Uterus (tissue), 2 donors: ENCODE measurements around the gene CRADD.

ENCODE experiments used
- POLR2A ChIP-seq, 2 donors: fragments of 450-650 bp; IDR thresholded peaks; one replicate each; pipeline ENCODE4 v1.6.1; 2016; ENCODE audit warnings: antibody characterized with exemption in 2 of 2, mild to moderate bottlenecking in 1 of 2, moderate library complexity in 1 of 2
- TF ChIP-seq, protein P1 (sequence below), 4 experiments: fragments of 200-600 bp in 2 of 4; fragments of 450-650 bp in 2 of 4; sonication (generic) in 2 of 4; IDR thresholded peaks; one replicate each; pipeline ENCODE4 v1.5.1; 2016 to 2019; ENCODE audit warnings: antibody characterized with exemption in 4 of 4, mild to moderate bottlenecking in 2 of 4, moderate library complexity in 1 of 4

DNA sequence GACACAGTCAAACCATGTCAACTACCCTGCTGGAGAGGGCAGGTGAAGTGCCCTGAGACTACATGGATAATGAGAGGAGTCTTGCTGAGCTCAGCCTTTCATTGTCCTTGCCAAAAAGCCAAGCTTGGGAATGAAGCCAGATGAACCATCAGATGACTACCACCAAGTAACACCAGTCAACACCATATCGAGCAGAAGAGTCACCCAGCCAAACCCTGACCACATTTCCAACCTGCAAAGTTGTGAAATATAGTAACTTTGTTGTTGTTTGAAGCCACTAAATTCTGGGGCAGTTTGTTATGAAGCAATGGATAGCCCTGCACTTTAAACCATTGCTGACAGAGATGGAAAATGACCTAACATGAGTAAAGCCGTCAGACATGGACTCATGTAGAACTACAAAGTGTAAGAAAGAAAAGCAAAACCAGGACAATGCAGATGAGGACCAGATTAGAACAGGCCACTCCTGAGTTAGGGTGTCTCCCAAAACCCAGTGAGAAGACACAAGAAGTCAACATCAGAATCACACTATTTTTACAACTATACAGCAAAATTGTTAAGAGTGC lies 12.5 kb upstream of the CRADD start:
- TF ChIP-seq, protein P1, sequence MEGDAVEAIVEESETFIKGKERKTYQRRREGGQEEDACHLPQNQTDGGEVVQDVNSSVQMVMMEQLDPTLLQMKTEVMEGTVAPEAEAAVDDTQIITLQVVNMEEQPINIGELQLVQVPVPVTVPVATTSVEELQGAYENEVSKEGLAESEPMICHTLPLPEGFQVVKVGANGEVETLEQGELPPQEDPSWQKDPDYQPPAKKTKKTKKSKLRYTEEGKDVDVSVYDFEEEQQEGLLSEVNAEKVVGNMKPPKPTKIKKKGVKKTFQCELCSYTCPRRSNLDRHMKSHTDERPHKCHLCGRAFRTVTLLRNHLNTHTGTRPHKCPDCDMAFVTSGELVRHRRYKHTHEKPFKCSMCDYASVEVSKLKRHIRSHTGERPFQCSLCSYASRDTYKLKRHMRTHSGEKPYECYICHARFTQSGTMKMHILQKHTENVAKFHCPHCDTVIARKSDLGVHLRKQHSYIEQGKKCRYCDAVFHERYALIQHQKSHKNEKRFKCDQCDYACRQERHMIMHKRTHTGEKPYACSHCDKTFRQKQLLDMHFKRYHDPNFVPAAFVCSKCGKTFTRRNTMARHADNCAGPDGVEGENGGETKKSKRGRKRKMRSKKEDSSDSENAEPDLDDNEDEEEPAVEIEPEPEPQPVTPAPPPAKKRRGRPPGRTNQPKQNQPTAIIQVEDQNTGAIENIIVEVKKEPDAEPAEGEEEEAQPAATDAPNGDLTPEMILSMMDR (IDR thresholded peaks at IDR 0.05): no peak
- TF ChIP-seq POLR2A (IDR thresholded peaks at IDR 0.05): no peak
